Measurements from ENCODE around the gene ACBD3.

GRCh38 chr1:226181996-226182714, 4.4 kb downstream of the ACBD3 start:
- TF ChIP-seq, protein P1, sequence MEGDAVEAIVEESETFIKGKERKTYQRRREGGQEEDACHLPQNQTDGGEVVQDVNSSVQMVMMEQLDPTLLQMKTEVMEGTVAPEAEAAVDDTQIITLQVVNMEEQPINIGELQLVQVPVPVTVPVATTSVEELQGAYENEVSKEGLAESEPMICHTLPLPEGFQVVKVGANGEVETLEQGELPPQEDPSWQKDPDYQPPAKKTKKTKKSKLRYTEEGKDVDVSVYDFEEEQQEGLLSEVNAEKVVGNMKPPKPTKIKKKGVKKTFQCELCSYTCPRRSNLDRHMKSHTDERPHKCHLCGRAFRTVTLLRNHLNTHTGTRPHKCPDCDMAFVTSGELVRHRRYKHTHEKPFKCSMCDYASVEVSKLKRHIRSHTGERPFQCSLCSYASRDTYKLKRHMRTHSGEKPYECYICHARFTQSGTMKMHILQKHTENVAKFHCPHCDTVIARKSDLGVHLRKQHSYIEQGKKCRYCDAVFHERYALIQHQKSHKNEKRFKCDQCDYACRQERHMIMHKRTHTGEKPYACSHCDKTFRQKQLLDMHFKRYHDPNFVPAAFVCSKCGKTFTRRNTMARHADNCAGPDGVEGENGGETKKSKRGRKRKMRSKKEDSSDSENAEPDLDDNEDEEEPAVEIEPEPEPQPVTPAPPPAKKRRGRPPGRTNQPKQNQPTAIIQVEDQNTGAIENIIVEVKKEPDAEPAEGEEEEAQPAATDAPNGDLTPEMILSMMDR (IDR thresholded peaks at IDR 0.05), result peak in 1 of 6 experiments; percentile 16
- no peak for TF ChIP-seq EP300 (IDR thresholded peaks at IDR 0.05)
- TF ChIP-seq POLR2AphosphoS5 (IDR thresholded peaks at IDR 0.05), result no peak
- TF ChIP-seq POLR2A (IDR thresholded peaks at IDR 0.05), result no peak

Measured in upper lobe of left lung (tissue), 4 donors.